ENCODE results near the gene CDAN1. TPM values are rescaled to one million over a fixed set of nuclear protein-coding genes. Genes with fewer than 3 reads are reported as not detected.

Gene CDAN1
- total RNA-seq, 5 donors from 2014 or later (not counting 1 experiment from before 2014, with no cell fraction given), result 28.2 to 45.7 (median 33.3) TPM

DNA sequence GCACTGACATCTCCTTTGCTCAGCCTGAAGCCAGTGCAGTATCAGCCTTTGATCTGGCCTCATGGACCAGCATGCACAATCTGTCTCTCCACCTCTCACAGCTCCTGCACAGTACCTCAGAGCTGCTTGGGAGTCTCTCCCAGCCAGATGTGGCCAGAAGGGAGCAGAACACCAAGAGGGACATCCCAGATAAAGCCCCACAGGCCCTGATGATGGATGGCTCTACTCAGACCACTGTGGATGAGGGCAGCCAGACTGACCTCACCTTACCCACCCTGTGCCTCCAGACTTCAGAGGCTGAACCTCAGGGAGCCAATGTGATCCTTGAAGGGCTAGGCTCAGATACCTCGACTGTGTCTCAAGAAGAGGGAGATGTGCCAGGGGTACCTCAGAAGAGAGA is 44.4 kb downstream of the CDAN1 start:
- ATAC-seq (replicated peaks in 1 of 4) (no peak), DNase-seq (no peak)
- Histone ChIP-seq H3K27ac (ENCODE audit: low read length) (no peak overlapping the region), H3K27me3 (replicated peaks in 1 of 2; ENCODE audit: control insufficient read depth in 2 of 2, extremely low read depth in 1 of 2, insufficient read depth in 2 of 2, low read length in 1 of 2) (no peaks in the 10 kb centered on the region), H3K4me1 (ENCODE audit: control insufficient read depth in 1 of 2, extremely low read depth in 1 of 2, insufficient read depth in 2 of 2, low read length in 2 of 2) (peaks cover 0 to 3% of the 10 kb centered on the region in 2 experiments), H3K9me3 (no peaks in the 10 kb centered on the region), H3K4me3 (ENCODE audit: control insufficient read depth in 1 of 2, extremely low read depth in 1 of 2, low read length in 1 of 2) (no peak overlapping the region), H3K36me3 (ENCODE audit: control insufficient read depth in 2 of 2, extremely low read depth in 1 of 2, insufficient read depth in 1 of 2, low read length in 1 of 2) (peaks cover 0 to 3% of the 10 kb centered on the region in 2 donors)
- Mint-ChIP-seq H3K9me3 (no peaks in the 10 kb centered on the region), H3K36me3 (no peaks in the 10 kb centered on the region), H3K4me3 (no peak overlapping the region), H3K27ac (no peak overlapping the region), H3K27me3 (no peaks in the 10 kb centered on the region), H3K4me1 (peaks cover 0 to 6% (median 1%) of the 10 kb centered on the region in 3 donors)
- ChIA-PET CTCF (no interaction called here), POLR2A (no interaction called here)
- WGBS (ENCODE audit: insufficient coverage), result no CpG with 5 or more reads among the region's 1 CpG

DNA sequence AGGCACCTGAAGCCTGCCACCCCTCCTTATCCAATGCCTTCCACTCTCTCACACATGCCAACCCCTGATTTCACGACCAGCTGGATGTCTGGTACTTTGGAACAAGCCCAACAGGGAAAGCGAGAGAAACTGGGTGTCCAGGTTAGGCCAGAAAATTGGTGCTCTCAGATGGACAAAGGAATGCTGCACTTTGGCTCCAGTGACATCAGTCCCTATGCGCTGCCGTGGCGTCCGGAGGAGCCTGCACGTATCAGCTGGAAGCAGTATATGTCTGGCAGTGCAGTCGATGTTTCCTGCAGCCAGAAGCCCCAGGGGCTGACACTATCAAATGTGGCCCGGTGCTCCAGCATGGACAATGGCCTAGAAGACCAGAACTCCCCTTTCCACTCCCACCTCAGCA is 45.2 kb downstream of the CDAN1 start:
- Mint-ChIP-seq H3K4me1 (peaks cover 0 to 6% (median 1%) of the 10 kb centered on the region in 3 donors), H3K36me3 (no peaks in the 10 kb centered on the region), H3K9me3 (no peaks in the 10 kb centered on the region), H3K27me3 (no peaks in the 10 kb centered on the region), H3K27ac (no peak overlapping the region), H3K4me3 (no peak overlapping the region)
- ChIA-PET CTCF (interaction anchor here in 1 of 2 donors (0.6 kb wide), 1 partner anchor 1655 kb away, joined by 3 read pairs; no protein-coding TSS in a partner anchor), POLR2A (no interaction called here)
- Histone ChIP-seq H3K36me3 (ENCODE audit: control insufficient read depth in 2 of 2, extremely low read depth in 1 of 2, insufficient read depth in 1 of 2, low read length in 1 of 2) (peaks cover 0 to 3% of the 10 kb centered on the region in 2 donors), H3K9me3 (no peaks in the 10 kb centered on the region), H3K4me3 (ENCODE audit: control insufficient read depth in 1 of 2, extremely low read depth in 1 of 2, low read length in 1 of 2) (no peak overlapping the region), H3K27ac (ENCODE audit: low read length) (no peak overlapping the region), H3K4me1 (ENCODE audit: control insufficient read depth in 1 of 2, extremely low read depth in 1 of 2, insufficient read depth in 2 of 2, low read length in 2 of 2) (peaks cover 0 to 3% of the 10 kb centered on the region in 2 experiments), H3K27me3 (replicated peaks in 1 of 2; ENCODE audit: control insufficient read depth in 2 of 2, extremely low read depth in 1 of 2, insufficient read depth in 2 of 2, low read length in 1 of 2) (no peaks in the 10 kb centered on the region)
- 96% methylated on average over 9 of the region's 9 CpGs for WGBS (ENCODE audit: insufficient coverage)
- ATAC-seq (replicated peaks in 1 of 4), result no peak
- DNase-seq, result no peak

DNA sequence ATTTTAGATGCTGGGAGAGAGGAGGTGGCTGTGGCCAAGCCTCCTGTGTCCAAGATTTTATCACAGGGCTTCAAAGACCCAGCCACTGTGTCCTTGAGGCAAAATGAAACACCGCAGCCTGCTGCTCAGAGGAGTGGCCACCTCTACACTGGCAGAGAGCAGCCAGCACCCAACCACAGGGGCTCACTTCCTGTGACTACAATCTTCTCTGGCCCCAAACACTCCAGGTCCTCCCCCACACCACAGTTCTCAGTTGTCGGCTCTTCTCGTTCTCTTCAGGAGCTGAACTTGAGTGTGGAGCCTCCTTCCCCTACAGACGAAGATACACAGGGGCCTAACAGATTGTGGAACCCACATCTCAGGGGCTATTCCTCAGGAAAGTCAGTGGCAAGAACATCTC is 45.6 kb downstream of the CDAN1 start:
- Mint-ChIP-seq H3K9me3 (no peaks in the 10 kb centered on the region), H3K4me1 (peaks cover 0 to 6% (median 1%) of the 10 kb centered on the region in 3 donors), H3K36me3 (peaks cover 2% of the 10 kb centered on the region), H3K27me3 (no peaks in the 10 kb centered on the region), H3K27ac (no peak overlapping the region), H3K4me3 (no peak overlapping the region)
- Histone ChIP-seq H3K36me3 (ENCODE audit: control insufficient read depth in 2 of 2, extremely low read depth in 1 of 2, insufficient read depth in 1 of 2, low read length in 1 of 2) (peaks cover 0 to 3% of the 10 kb centered on the region in 2 donors), H3K9me3 (no peaks in the 10 kb centered on the region), H3K4me1 (ENCODE audit: control insufficient read depth in 1 of 2, extremely low read depth in 1 of 2, insufficient read depth in 2 of 2, low read length in 2 of 2) (peaks cover 0 to 3% of the 10 kb centered on the region in 2 experiments), H3K27ac (ENCODE audit: low read length) (no peak overlapping the region), H3K27me3 (replicated peaks in 1 of 2; ENCODE audit: control insufficient read depth in 2 of 2, extremely low read depth in 1 of 2, insufficient read depth in 2 of 2, low read length in 1 of 2) (no peaks in the 10 kb centered on the region), H3K4me3 (ENCODE audit: control insufficient read depth in 1 of 2, extremely low read depth in 1 of 2, low read length in 1 of 2) (no peak overlapping the region)
- 53% methylated on average over 4 of the region's 4 CpGs for WGBS (ENCODE audit: insufficient coverage)
- ChIA-PET CTCF (interaction anchor here in 1 of 2 donors (0.6 kb wide), 1 partner anchor 1654 kb away, joined by 3 read pairs; no protein-coding TSS in a partner anchor), POLR2A (no interaction called here)
- DNase-seq (no peak), ATAC-seq (replicated peaks in 1 of 4) (peak in 1 of 4 experiments; percentile 45)

DNA sequence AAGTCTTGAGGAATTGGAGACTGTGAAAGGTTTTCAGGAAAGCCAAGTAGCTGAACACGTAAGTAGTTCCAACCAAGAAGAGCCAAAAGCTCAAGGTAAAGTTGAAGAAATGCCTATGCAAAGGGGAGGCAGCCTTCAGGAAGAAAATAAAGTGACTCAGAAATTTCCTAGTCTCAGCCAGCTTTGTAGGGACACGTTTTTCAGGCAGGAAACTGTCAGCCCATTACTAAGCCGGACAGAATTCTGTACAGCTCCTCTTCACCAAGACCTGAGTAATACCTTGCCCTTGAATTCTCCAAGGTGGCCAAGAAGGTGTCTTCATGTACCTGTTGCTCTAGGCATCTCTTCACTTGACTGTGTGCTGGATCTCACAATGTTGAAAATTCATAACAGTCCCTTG is 48.6 kb downstream of the CDAN1 start:
- Histone ChIP-seq H3K9me3 (no peaks in the 10 kb centered on the region), H3K27me3 (replicated peaks in 1 of 2; ENCODE audit: control insufficient read depth in 2 of 2, extremely low read depth in 1 of 2, insufficient read depth in 2 of 2, low read length in 1 of 2) (no peaks in the 10 kb centered on the region), H3K4me1 (ENCODE audit: control insufficient read depth in 1 of 2, extremely low read depth in 1 of 2, insufficient read depth in 2 of 2, low read length in 2 of 2) (peaks cover 0 to 3% of the 10 kb centered on the region in 2 experiments), H3K4me3 (ENCODE audit: control insufficient read depth in 1 of 2, extremely low read depth in 1 of 2, low read length in 1 of 2) (no peak overlapping the region), H3K36me3 (ENCODE audit: control insufficient read depth in 2 of 2, extremely low read depth in 1 of 2, insufficient read depth in 1 of 2, low read length in 1 of 2) (peaks cover 5 to 6% of the 10 kb centered on the region in 2 donors), H3K27ac (ENCODE audit: low read length) (no peak overlapping the region)
- 86% methylated on average over 3 of the region's 3 CpGs for WGBS (ENCODE audit: insufficient coverage)
- Mint-ChIP-seq H3K4me3 (no peak overlapping the region), H3K27ac (no peak overlapping the region), H3K27me3 (no peaks in the 10 kb centered on the region), H3K4me1 (peaks cover 0 to 6% (median 1%) of the 10 kb centered on the region in 3 donors), H3K9me3 (no peaks in the 10 kb centered on the region), H3K36me3 (peaks cover 10% of the 10 kb centered on the region)
- ChIA-PET POLR2A (no interaction called here), CTCF (no interaction called here)
- ATAC-seq (replicated peaks in 1 of 4) (no peak), DNase-seq (no peak)

DNA sequence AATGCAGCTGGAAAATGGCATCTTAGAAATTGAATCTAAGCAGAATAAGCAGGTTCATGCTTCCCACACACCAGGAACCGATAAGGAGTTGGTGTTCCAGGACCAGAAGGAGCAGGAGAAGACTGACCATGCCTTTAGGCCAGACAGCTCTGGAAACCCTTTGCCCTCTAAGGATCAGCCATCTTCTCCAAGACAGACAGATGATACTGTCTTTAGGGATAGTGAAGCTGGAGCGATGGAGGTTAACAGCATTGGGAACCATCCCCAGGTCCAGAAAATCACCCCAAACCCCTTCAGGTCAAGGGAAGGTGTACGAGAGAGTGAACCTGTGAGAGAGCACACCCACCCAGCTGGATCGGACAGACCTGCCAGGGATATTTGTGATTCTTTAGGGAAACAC is 49.2 kb downstream of the CDAN1 start:
- Mint-ChIP-seq H3K4me3 (no peak overlapping the region), H3K36me3 (peaks cover 10% of the 10 kb centered on the region), H3K4me1 (peaks cover 0 to 6% (median 1%) of the 10 kb centered on the region in 3 donors), H3K27ac (no peak overlapping the region), H3K9me3 (no peaks in the 10 kb centered on the region), H3K27me3 (no peaks in the 10 kb centered on the region)
- no peaks in the 10 kb centered on the region for H3K27me3 ChIP-seq (replicated peaks in 1 of 2; ENCODE audit: control insufficient read depth in 2 of 2, extremely low read depth in 1 of 2, insufficient read depth in 2 of 2, low read length in 1 of 2)
- ATAC-seq (replicated peaks in 1 of 4) (no peak), DNase-seq (no peak)
- ChIA-PET POLR2A (interaction anchor here in 1 of 2 donors (0.6 kb wide), 1 partner anchor 57 kb away, joined by 3 read pairs; no protein-coding TSS in a partner anchor), CTCF (no interaction called here)
- no peak overlapping the region for H3K4me3 ChIP-seq (ENCODE audit: control insufficient read depth in 1 of 2, extremely low read depth in 1 of 2, low read length in 1 of 2)
- H3K36me3 ChIP-seq (ENCODE audit: control insufficient read depth in 2 of 2, extremely low read depth in 1 of 2, insufficient read depth in 1 of 2, low read length in 1 of 2), result peaks cover 5 to 6% of the 10 kb centered on the region in 2 donors
- H3K9me3 ChIP-seq, result no peaks in the 10 kb centered on the region
- no CpG with 5 or more reads among the region's 4 CpGs for WGBS (ENCODE audit: insufficient coverage)
- H3K4me1 ChIP-seq (ENCODE audit: control insufficient read depth in 1 of 2, extremely low read depth in 1 of 2, insufficient read depth in 2 of 2, low read length in 2 of 2), result peaks cover 0 to 3% of the 10 kb centered on the region in 2 experiments
- H3K27ac ChIP-seq (ENCODE audit: low read length), result no peak overlapping the region

DNA sequence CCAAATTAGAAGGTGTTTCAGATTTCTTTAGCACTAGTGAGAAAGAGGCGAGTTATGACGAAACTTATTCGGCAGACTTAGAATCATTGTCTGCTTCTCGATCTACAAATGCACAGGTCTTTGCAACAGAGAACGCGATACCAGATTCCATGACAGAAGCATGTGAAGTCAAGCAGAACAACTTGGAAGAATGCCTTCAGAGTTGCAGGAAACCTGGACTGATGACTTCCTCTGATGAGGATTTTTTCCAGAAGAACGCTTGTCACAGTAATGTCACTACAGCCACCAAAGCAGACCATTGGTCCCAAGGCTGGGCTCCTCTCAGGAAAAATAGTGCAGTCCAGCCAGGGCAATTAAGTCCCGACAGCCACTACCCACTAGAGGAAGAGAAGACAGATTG is 50.6 kb downstream of the CDAN1 start:
- Histone ChIP-seq H3K27me3 (replicated peaks in 1 of 2; ENCODE audit: control insufficient read depth in 2 of 2, extremely low read depth in 1 of 2, insufficient read depth in 2 of 2, low read length in 1 of 2) (no peaks in the 10 kb centered on the region), H3K36me3 (ENCODE audit: control insufficient read depth in 2 of 2, extremely low read depth in 1 of 2, insufficient read depth in 1 of 2, low read length in 1 of 2) (peaks cover 5 to 11% of the 10 kb centered on the region in 2 donors), H3K27ac (ENCODE audit: low read length) (no peak overlapping the region), H3K9me3 (no peaks in the 10 kb centered on the region), H3K4me3 (ENCODE audit: control insufficient read depth in 1 of 2, extremely low read depth in 1 of 2, low read length in 1 of 2) (no peak overlapping the region), H3K4me1 (ENCODE audit: control insufficient read depth in 1 of 2, extremely low read depth in 1 of 2, insufficient read depth in 2 of 2, low read length in 2 of 2) (peaks cover 0 to 1% of the 10 kb centered on the region in 2 experiments)
- ATAC-seq (replicated peaks in 1 of 4) (no peak), DNase-seq (no peak)
- CTCF ChIA-PET, result no interaction called here
- POLR2A ChIA-PET, result no interaction called here
- Mint-ChIP-seq H3K36me3 (peaks cover 12% of the 10 kb centered on the region), H3K4me1 (peaks cover 0 to 1% (median 1%) of the 10 kb centered on the region in 3 donors), H3K27ac (no peak overlapping the region), H3K4me3 (no peak overlapping the region), H3K27me3 (no peaks in the 10 kb centered on the region), H3K9me3 (no peaks in the 10 kb centered on the region)
- WGBS (ENCODE audit: insufficient coverage), result 96% methylated on average over 7 of the region's 8 CpGs

Data from T-cell (primary cell).